NCI-H460 (cell line): ENCODE measurements around the gene NRN1. TPM values are rescaled to one million over a fixed set of nuclear protein-coding genes. Genes with fewer than 3 reads are reported as not detected.
"Not testable (repeated sequence)": the region's sequence is repeated elsewhere in the genome, so short reads cannot be mapped to it uniquely, and the experiment has no call there.

Source experiments
- DNase-seq: peaks from one replicate; pipeline ENCODE4 v3.0.0-alpha.2; 2016; ENCODE audit warnings: low read depth; ENCODE audit errors: extremely low read depth
- total RNA-seq: library from RNA; depleted of rRNA; stranded (reverse); fragments of >200 nt; shearing (Covaris generic); gene quantifications from 2 replicates; pipeline ENCODE4 v1.2.3, GENCODE V29; 2014

Gene NRN1
- total RNA-seq, 1 experiment from 2014 or later, result 9.6 TPM

DNA sequence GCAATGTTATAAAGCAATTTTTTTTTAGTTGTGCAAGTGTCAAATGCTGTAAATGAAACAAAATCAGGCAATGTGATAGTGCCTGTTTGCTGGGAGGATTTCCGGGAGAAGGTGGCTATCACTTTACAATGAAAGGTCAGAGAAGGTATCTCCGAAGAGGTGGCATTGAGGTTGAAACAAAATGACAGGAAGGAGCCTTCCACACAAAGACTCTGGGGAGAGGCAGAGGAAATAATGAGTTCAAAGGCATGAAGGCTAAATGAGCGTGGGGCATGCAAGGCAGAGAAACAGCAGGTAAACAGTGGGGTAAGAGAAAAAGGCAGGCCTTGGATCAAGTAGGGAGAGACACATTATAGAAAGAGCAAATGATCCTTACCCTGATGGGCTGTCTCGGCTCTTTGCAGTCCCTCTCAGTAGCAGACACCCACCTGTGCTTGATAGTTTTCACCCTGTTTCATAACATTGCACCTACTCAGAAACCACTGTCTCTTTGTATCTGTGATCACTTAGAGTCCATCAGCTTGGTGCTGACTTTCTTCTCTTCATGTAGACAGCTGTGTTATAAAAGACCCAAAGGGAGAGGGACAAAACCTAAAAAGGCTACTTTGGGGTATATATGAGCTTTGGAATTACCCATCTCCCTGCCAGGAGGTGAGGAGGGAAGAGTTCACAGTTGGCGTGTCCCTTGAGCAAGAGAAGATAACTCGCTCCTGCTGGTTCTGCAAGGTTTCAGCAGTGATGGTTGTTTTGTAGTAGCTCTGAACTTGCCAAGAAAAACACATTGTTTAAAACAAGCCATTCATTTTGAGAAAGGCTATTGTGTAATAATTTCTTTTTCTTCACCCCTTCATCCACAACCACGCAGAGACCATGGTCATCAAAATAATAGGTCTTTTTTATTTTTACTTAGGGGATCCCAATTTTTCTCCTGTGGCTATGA lies 22.3 kb downstream of the NRN1 start:
- no peak for DNase-seq

DNA sequence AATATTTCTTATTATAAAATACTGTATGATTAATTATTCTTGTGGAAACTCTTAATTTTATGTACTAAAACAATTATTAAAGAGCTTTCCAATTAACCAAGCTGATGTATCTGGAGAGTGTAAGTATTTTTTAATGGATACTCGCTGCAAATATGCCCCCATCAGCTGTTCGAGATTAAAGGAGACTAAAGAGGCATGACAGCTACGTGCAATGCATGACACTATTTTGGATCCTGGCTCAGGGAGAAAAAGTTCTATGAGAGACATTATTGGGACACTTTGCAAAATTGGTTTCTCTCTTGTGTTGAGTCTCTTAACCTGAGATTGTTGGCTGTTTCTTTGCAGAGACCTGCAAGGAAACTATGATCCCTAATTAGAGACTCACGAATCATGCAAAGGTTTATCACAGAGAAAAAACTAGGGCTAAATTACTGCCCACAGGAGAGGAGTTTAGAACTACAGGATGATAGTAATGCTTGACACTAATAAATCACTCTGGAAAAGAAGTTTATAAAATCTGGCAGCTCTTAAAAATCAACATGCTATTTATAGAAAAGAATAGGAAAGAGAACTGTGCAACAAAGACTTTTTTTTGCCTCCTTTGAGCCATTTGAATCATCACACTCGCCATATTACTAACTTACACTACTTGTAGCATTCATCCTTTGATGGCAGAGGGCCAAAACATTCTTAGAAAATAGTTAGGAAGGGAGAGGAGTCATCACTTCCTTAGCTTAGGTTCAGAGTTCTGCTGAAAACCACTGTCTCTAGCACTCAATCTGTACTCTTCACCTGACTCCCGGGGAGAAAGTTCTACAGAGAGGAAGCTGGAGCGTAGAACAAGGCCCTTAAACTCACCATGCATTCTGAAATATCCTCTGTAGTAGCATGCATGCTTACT lies 25.3 kb downstream of the NRN1 start:
- no peak for DNase-seq

DNA sequence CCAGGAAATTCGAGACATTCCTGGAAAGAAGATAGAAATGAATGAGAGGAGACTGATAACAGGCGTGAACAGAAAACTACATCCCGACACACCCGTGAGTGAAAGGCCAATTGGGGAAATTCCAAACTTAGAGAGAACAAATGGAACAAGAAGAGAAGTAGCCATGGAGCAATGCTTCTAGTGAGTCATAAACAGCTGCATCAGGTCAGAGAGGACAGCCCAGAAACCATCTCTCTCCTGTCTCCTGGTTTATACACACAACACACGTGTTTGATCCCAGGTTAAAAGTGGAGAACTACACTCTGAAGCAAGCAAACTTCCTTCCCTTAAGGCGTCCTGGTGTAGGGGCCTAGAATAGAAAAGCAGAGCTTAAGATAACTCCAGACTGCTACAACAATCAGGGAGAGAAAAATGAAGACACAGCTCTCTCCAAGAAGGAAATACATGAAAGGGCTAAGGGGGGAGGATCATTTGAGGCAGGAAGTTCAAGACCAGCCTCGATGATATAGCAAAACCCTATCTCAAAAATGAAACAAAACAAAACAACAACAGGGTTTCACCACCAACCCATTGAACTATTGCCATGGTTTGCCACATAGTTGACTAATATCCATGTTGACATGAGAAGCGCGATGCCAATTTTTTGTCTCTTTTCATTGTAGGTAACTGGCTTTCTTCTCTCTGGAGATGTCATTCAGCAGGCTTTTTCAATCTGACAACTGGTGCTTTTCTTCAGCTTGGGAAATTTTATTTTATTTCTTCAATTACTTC lies 26.9 kb downstream of the NRN1 start:
- no peak for DNase-seq

DNA sequence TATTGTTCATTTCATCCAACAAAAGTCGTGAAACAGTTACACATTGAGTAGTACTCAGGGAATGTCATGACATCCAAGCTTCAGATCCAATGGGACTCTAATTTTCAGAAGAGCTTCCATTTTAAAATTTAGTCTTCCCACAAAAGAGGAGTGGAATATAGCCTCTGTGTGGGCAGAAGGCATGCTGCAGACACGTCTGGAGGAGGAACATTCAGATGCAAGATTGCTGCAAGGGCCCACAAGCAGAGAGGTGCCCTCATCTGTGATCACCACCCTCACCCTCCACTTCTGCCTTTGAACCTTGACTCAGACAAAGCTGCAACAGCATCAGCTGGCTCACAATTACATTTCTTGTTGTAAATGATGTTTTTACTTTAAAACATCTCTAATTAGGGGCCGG lies 29.9 kb downstream of the NRN1 start:
- no peak for DNase-seq

DNA sequence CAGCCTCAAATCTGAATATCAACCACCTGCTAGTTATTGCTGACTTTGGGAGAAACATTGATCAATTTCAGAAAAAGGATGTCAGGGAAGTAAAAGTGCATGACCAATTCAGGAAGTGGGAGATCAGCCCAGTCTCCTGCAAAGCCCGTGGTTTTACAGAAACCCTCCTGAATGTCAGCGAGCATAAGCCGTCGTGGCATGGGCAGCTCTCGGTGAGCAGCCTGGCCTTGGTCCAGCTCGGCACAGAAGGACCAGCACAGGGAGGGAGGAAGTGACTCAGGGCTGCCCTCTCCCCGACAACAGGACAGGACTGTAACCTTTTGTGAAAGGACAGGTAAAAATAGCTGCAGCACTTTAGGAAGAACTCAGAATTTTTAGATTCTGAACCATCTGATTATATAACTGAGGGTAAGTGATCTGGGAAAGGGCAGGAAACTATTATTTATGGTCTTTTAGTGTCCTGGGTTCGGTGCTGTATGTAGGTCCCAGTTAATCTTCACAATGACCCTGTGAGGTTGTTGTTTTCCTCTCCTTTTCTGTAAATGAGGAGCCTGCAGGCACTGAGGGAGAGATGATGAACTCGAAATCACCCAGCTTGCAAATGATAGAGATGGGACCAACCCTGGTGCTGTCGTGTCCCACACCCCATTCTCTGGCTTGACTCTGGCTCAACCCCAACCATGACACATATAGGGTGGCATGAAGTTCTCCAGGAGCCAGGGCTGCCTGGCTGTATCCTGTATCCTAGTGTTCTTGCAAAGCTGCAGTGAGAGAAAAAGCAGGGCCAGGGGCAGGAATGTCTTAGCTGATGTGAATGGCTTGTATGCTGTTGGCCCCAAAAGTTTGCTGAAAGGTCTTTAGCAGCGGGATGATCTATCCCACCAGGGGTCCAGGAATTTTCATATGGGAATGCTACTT lies 37.6 kb downstream of the NRN1 start:
- no peak for DNase-seq

DNA sequence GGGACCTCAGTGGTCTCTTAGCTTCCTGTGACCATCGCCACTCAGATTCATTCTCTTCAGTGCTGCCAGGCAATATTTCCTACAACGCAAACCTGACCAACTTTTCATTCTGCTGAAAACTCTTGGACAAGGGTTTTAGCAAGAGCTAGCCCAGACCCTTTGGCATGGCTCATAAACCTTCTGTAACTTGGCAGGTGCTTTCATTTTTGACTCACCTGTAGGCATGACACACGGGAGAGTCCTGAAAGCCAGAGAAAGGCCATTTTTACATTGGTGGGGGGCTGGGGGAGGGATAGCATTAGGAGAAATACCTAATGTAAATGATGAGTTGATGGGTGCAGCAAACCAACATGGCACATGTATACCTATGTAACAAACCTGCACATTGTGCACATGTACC lies 38.7 kb downstream of the NRN1 start:
- DNase-seq, result not testable (repeated sequence)

DNA sequence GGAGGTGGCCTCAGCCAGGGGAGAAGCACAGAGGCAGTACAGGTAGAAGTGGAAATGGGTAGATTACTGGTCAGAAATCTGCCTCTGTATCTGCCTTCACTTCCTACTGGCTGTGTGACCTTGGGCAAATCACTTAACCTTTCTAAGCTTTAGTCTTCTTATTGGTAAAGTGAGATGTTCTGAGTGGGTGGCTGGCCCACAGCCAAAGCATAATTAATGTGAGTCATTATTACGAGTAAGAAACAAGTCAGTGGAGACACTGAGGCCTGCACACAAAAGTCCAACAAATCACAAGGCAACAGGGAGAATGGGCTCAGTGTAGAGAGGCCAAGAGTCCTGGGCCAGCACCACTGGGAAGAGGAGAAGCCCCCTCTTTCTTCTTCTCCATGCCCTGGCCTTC lies 39.1 kb downstream of the NRN1 start:
- no peak for DNase-seq

DNA sequence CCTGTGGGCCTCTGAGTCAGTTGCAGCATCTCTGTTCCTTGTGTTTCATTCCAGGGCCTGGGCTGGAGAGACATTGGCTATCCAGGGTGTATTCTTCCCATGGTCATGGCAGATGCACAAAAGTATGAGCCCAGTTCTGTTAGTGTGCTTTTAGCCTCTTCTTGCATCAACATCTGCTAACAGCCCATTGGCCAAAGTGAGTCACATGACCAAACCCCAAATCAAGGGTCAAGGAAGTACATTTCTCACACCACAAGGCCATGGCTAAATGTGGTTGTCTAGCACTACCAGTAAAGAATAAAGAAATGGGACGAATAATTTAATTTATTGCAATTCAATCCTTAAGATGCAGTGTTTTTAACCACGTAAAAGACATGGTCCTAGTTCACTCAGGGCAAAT lies 43.9 kb downstream of the NRN1 start:
- DNase-seq, result no peak

DNA sequence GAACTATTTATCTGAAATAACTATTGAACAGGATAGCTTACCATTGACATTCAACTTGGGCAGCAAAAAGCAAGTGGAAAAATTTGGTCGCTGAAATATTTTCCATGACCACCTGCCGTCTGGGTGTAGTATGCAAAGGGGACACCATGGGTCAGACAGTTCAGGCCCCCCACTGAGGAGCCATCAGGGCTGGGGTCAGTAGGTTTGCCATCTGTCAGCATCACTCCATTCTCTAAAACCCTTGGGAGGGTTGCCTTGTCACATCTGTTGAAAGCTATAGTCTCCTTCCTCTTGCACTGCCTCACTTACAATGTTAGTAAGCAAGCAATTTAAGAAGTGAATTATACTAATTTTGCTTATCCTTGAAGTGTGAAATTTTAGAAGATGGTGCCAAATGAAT lies 44.9 kb downstream of the NRN1 start:
- DNase-seq, result no peak

DNA sequence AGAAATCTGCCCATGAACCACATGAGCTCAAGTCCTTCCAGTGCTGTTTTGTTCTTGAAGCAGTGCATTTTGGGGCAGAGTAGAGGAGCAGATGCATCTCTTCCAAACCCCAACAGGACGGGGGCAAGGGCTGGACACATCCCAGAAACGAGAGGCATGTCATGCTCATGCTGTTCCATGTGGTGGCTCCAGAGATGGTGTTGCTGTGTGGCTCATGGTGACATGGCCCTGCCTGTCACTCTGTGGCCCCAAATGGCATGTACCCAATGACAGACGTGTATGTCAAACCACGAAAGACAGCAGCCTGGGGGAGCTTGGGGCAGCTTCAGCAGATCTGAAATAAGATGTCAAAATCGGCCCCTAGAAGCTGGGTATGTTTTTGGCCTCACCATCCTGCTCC lies 46.3 kb downstream of the NRN1 start:
- DNase-seq, result no peak

DNA sequence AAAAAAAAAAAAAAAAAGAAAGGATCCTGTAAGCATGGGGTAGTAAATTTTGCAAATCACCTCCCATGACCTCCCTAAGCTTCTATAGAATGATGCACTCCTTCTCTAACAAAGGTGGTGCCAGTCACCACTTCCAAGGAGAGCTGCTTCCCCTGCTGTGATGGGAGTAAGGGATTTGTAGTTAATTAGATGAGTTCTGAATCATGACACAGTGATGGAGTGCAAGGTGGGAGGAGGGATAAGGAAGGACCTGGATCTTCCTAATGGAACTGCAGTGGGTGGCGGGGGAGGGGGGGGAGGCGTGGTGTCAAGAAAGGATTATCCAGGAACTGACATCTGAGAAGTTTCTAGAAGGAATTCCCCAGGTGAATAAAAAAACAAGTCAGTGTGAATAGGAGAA lies 47.8 kb downstream of the NRN1 start:
- no peak for DNase-seq

DNA sequence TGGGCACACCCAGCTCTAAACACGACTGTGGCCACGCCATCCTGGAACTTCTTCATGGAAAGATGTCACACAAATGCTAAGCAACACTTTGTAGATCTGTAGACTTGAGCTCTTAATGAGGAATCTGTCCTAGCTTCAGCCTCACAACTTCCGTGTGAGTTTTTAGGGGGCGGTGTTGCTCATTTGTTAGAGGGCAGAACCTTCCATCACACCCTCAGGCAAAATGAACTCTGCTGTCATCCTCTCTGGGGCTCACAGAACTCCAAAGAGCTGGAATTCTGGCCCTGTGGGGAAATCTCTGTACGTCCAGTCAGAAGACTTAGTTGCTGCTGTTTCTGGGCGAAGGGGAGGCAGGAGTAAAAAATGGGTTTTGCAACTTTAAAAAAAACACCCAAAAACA lies 49.8 kb downstream of the NRN1 start:
- DNase-seq, result no peak

DNA sequence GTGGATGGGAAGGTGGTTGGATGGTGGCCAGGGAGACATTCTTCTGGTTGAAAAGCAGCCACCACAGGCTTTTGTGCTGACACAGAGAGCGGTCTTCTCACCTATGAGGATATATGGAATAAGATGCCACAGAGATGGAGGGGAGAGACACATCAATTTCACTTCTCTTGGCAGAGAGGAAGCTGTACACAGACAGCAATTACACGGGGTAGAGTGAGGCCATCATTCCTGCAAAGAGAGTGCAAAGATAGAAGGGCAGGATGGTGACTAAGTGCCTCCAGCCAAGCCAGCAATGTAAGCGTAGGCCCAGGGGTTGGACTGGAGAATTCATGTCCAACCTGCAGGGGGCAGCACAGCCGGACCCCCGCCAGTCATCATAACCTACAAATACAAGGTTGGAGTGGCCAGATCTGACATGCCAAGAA lies 56.4 kb downstream of the NRN1 start:
- DNase-seq, result no peak
